ENCODE results near the gene GJB4. TPM values are rescaled to one million over a fixed set of nuclear protein-coding genes. Genes with fewer than 3 reads are reported as not detected.

GJB4 gene
- total RNA-seq, 1 experiment from 2014 or later: 0.07 TPM

GRCh38 chr1:34714386-34714785 is 45.2 kb upstream of the GJB4 start (continued):
- TF ChIP-seq FOXP1 (CRISPR knock-in tag; IDR thresholded peaks at IDR 0.05; ENCODE audit: borderline replicate concordance): no peak
- TF ChIP-seq, protein P1, sequence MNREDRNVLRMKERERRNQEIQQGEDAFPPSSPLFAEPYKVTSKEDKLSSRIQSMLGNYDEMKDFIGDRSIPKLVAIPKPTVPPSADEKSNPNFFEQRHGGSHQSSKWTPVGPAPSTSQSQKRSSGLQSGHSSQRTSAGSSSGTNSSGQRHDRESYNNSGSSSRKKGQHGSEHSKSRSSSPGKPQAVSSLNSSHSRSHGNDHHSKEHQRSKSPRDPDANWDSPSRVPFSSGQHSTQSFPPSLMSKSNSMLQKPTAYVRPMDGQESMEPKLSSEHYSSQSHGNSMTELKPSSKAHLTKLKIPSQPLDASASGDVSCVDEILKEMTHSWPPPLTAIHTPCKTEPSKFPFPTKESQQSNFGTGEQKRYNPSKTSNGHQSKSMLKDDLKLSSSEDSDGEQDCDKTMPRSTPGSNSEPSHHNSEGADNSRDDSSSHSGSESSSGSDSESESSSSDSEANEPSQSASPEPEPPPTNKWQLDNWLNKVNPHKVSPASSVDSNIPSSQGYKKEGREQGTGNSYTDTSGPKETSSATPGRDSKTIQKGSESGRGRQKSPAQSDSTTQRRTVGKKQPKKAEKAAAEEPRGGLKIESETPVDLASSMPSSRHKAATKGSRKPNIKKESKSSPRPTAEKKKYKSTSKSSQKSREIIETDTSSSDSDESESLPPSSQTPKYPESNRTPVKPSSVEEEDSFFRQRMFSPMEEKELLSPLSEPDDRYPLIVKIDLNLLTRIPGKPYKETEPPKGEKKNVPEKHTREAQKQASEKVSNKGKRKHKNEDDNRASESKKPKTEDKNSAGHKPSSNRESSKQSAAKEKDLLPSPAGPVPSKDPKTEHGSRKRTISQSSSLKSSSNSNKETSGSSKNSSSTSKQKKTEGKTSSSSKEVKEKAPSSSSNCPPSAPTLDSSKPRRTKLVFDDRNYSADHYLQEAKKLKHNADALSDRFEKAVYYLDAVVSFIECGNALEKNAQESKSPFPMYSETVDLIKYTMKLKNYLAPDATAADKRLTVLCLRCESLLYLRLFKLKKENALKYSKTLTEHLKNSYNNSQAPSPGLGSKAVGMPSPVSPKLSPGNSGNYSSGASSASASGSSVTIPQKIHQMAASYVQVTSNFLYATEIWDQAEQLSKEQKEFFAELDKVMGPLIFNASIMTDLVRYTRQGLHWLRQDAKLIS (CRISPR knock-in tag; IDR thresholded peaks at IDR 0.05; ENCODE audit: borderline replicate concordance): no peak
- no peak for TF ChIP-seq CBFB (CRISPR knock-in tag; IDR thresholded peaks at IDR 0.05; ENCODE audit: low read depth)

DNA sequence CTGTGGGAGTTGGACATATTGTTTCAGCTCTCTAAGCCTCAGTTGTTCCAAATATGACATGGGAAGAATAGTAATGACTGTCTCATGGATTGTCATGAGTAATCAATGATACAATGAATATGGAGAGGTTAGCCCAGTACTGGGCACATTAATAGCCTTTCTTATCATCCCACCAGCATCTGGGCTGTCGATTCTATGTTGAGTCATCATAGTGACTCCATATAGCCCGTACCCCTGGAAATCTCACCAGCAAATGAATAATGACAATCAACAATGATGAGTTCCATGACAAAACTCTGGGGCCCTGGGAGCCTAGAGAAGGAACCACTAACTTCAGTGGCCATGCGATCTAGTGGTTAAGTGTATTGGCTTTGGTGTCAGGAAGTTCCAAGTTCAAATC is 44.4 kb upstream of the GJB4 start:
- TF ChIP-seq SMAD4 (CRISPR knock-in tag; IDR thresholded peaks at IDR 0.05) (no peak), TP53 (CRISPR knock-in tag; IDR thresholded peaks at IDR 0.05) (no peak), ZNF138 (CRISPR knock-in tag; conservative IDR thresholded peaks at IDR 0.05) (no peak), GABPB1 (CRISPR knock-in tag; IDR thresholded peaks at IDR 0.05) (no peak), NR3C1 (CRISPR knock-in tag; conservative IDR thresholded peaks at IDR 0.05; ENCODE audit: low read depth) (no peak), NR1H2 (CRISPR knock-in tag; IDR thresholded peaks at IDR 0.05) (no peak), EMX1 (CRISPR knock-in tag; IDR thresholded peaks at IDR 0.05) (no peak), ZNF219 (CRISPR knock-in tag; IDR thresholded peaks at IDR 0.05; ENCODE audit: borderline replicate concordance) (no peak), GTF2I (CRISPR knock-in tag; conservative IDR thresholded peaks at IDR 0.05) (no peak), NR2C2 (CRISPR knock-in tag; IDR thresholded peaks at IDR 0.05) (no peak), ZNF232 (CRISPR knock-in tag; IDR thresholded peaks at IDR 0.05) (no peak)
- TF ChIP-seq, protein P2, sequence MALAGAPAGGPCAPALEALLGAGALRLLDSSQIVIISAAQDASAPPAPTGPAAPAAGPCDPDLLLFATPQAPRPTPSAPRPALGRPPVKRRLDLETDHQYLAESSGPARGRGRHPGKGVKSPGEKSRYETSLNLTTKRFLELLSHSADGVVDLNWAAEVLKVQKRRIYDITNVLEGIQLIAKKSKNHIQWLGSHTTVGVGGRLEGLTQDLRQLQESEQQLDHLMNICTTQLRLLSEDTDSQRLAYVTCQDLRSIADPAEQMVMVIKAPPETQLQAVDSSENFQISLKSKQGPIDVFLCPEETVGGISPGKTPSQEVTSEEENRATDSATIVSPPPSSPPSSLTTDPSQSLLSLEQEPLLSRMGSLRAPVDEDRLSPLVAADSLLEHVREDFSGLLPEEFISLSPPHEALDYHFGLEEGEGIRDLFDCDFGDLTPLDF (CRISPR knock-in tag; IDR thresholded peaks at IDR 0.05): no peak
- no peak for DNase-seq (ENCODE audit: low spot score)
- H3K9me3 Mint-ChIP-seq: peaks cover 13% of the 10 kb centered on the region
- no peaks in the 10 kb centered on the region for H3K4me1 Mint-ChIP-seq
- ATAC-seq: no peak
- no peaks in the 10 kb centered on the region for H3K36me3 Mint-ChIP-seq
- ChIA-PET CTCF (interaction anchor here (1.7 kb wide), 2 partner anchors 27 to 138 kb away, joined by 5 to 10 read pairs; no protein-coding TSS in a partner anchor), POLR2A (no interaction called here)
- peaks cover 24% of the 10 kb centered on the region for H3K27me3 Mint-ChIP-seq (ENCODE audit: low read depth)
- H3K4me3 Mint-ChIP-seq: no peak overlapping the region
- no peak overlapping the region for H3K27ac Mint-ChIP-seq

GRCh38 chr1:34721241-34721640 is 38.3 kb upstream of the GJB4 start:
- peaks cover 31% of the 10 kb centered on the region for H3K27me3 Mint-ChIP-seq (ENCODE audit: low read depth)
- POLR2A ChIA-PET: no interaction called here
- DNase-seq (ENCODE audit: low spot score) (no peak), ATAC-seq (no peak)
- TF ChIP-seq ZNF232 (CRISPR knock-in tag; IDR thresholded peaks at IDR 0.05) (no peak), FOXK1 (CRISPR knock-in tag; IDR thresholded peaks at IDR 0.05) (no peak), NFATC4 (CRISPR knock-in tag; IDR thresholded peaks at IDR 0.05) (no peak), ZBTB21 (CRISPR knock-in tag; IDR thresholded peaks at IDR 0.05; ENCODE audit: borderline replicate concordance) (no peak), ZNF512 (CRISPR knock-in tag; IDR thresholded peaks at IDR 0.05; ENCODE audit: borderline replicate concordance) (no peak), NFYB (CRISPR knock-in tag; conservative IDR thresholded peaks at IDR 0.05; ENCODE audit: low read depth) (no peak), ELF4 (CRISPR knock-in tag; IDR thresholded peaks at IDR 0.05; ENCODE audit: low read depth) (no peak), KAT7 (CRISPR knock-in tag; IDR thresholded peaks at IDR 0.05; ENCODE audit: borderline replicate concordance) (no peak), CBFB (CRISPR knock-in tag; IDR thresholded peaks at IDR 0.05; ENCODE audit: low read depth) (no peak), USF1 (CRISPR knock-in tag; IDR thresholded peaks at IDR 0.05) (no peak), NR3C1 (CRISPR knock-in tag; conservative IDR thresholded peaks at IDR 0.05; ENCODE audit: low read depth) (no peak)
- TF ChIP-seq, protein P3, sequence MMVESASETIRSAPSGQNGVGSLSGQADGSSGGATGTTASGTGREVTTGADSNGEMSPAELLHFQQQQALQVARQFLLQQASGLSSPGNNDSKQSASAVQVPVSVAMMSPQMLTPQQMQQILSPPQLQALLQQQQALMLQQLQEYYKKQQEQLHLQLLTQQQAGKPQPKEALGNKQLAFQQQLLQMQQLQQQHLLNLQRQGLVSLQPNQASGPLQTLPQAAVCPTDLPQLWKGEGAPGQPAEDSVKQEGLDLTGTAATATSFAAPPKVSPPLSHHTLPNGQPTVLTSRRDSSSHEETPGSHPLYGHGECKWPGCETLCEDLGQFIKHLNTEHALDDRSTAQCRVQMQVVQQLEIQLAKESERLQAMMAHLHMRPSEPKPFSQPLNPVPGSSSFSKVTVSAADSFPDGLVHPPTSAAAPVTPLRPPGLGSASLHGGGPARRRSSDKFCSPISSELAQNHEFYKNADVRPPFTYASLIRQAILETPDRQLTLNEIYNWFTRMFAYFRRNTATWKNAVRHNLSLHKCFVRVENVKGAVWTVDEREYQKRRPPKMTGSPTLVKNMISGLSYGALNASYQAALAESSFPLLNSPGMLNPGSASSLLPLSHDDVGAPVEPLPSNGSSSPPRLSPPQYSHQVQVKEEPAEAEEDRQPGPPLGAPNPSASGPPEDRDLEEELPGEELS (CRISPR knock-in tag; IDR thresholded peaks at IDR 0.05): no peak
- H3K4me1 Mint-ChIP-seq: no peaks in the 10 kb centered on the region
- no peaks in the 10 kb centered on the region for H3K36me3 Mint-ChIP-seq
- H3K9me3 Mint-ChIP-seq: peaks cover 11% of the 10 kb centered on the region
- CTCF ChIA-PET: interaction anchor here (1.6 to 2.2 kb wide), 2 partner anchors 22 to 379 kb away, joined by 3 to 8 read pairs; no protein-coding TSS in a partner anchor
- no peak overlapping the region for H3K27ac Mint-ChIP-seq
- H3K4me3 Mint-ChIP-seq: no peak overlapping the region
